HCT116 (cell line): Measurements from ENCODE around the gene ALG3. TPM values are rescaled to one million over a fixed set of nuclear protein-coding genes. Genes with fewer than 3 reads are reported as not detected.

Source experiments
- ATAC-seq: fragments of 200-7000 bp; cut with Tn5 transposase; 2 replicates; pipeline ENCODE4 v1.9.1; 2020; ENCODE audit warnings: mild to moderate bottlenecking, moderate library complexity
- BruUV-seq: library from RNA; stranded (reverse); fragments of 400-500 nt; replicated peaks from 2 replicates; lab custom pipeline; 2021; lab: Mats Ljungman, UMichigan
- CTCF ChIA-PET: fragments of 300-600 bp; sonication (Branson Sonifier 250); formaldehyde crosslinking; loops from one replicate; lab custom pipeline; 2021; ENCODE audit warnings: antibody characterized with exemption; lab: Charles Lee
- POLR2A ChIA-PET: fragments of 300-600, 350-600 bp; sonication (Branson Sonifier 250); formaldehyde crosslinking; loops from one replicate; lab custom pipeline; 2021; ENCODE audit warnings: antibody characterized with exemption; lab: Charles Lee
- RAD21 ChIA-PET, 2 experiments: fragments of 300-600 bp; sonication (Branson Sonifier 250); formaldehyde crosslinking; loops; one replicate each; lab custom pipeline; 2023; ENCODE audit warnings: low total read pairs in 2 of 2; ENCODE audit not compliant: uncharacterized antibody in 2 of 2, unreplicated experiment in 2 of 2, low non-redundant PET in 1 of 2; lab: Charles Lee
- DNase-seq: peaks from one replicate; pipeline ENCODE4 v3.0.0-alpha.2; 2010; ENCODE audit warnings: low read depth, low spot score
- H2AFZ ChIP-seq: fragments of 200-600 bp; shearing (Covaris generic), sonication (generic); 2 replicates; pipeline ENCODE4 v1.6.1; 2017; ENCODE audit warnings: low read depth, mixed run types, mixed read lengths, antibody characterized with exemption, low read length; ENCODE audit not compliant: poor library complexity, severe bottlenecking
- H3K27ac ChIP-seq: 2 replicates; pipeline ENCODE4 v1.5.1; 2012; ENCODE audit warnings: low read depth, low read length
- H3K27me3 ChIP-seq: fragments of 200-600 bp; sonication (generic); 2 replicates; pipeline ENCODE4 v1.6.1; 2016; ENCODE audit warnings: mixed run types, low read length, mixed read lengths; ENCODE audit not compliant: insufficient read depth
- H3K36me3 ChIP-seq, 2 experiments: fragments of 200-500 bp in 1 of 2; fragments of 200-600 bp in 1 of 2; sonication (Bioruptor generic) in 1 of 2; sonication (generic) in 1 of 2; 2 replicates each; pipeline versions ENCODE4 v1.5.1 to v1.6.1; 2014 to 2016; ENCODE audit warnings: low read length in 2 of 2, inconsistent platforms in 1 of 2, mixed read lengths in 1 of 2, mixed run types in 1 of 2; ENCODE audit not compliant: insufficient read depth in 2 of 2, control insufficient read depth in 1 of 2
- H3K4me1 ChIP-seq, 2 experiments: fragments of 200-600 bp in 1 of 2; sonication (generic) in 1 of 2; 2 replicates each; pipeline versions ENCODE4 v1.5.1 to v1.6.1; 2012 to 2017; ENCODE audit warnings: low read length in 2 of 2, inconsistent platforms in 1 of 2, mild to moderate bottlenecking in 1 of 2, mixed read lengths in 1 of 2, mixed run types in 1 of 2, moderate library complexity in 1 of 2; ENCODE audit not compliant: insufficient read depth in 2 of 2, control insufficient read depth in 1 of 2
- H3K4me2 ChIP-seq: fragments of 200-600 bp; sonication (generic); 2 replicates; pipeline ENCODE4 v1.6.1; 2017; ENCODE audit warnings: mixed run types, low read length, mixed read lengths
- H3K4me3 ChIP-seq, 2 experiments: fragments of 200-600 bp in 1 of 2; sonication (generic) in 1 of 2; replicated peaks in 1 of 2; 2 replicates each; pipeline ENCODE4 v1.5.1; 2011 to 2016; ENCODE audit warnings: low read length in 2 of 2, control low read depth in 1 of 2, low read depth in 1 of 2, mild to moderate bottlenecking in 1 of 2, mixed read lengths in 1 of 2, mixed run types in 1 of 2
- H3K79me2 ChIP-seq: fragments of 200-600 bp; sonication (generic); 2 replicates; pipeline ENCODE4 v1.6.1; 2017; ENCODE audit warnings: mild to moderate bottlenecking, mixed run types, low read length, moderate library complexity, mixed read lengths; ENCODE audit not compliant: insufficient read depth
- H3K9ac ChIP-seq: fragments of 200-600 bp; sonication (generic); 2 replicates; pipeline ENCODE4 v1.6.1; 2016; ENCODE audit warnings: low read length, mixed read lengths
- H3K9me2 ChIP-seq: fragments of 200-600 bp; sonication (generic), shearing (Covaris generic); 2 replicates; pipeline ENCODE4 v1.6.1; 2017; ENCODE audit warnings: mixed run types, mild to moderate bottlenecking, moderate library complexity; ENCODE audit not compliant: insufficient read depth
- H3K9me3 ChIP-seq, 2 experiments: fragments of 200-500 bp in 1 of 2; fragments of 200-600 bp in 1 of 2; sonication (Bioruptor generic) in 1 of 2; sonication (generic) in 1 of 2; 2 replicates each; pipeline ENCODE4 v1.6.1; 2014 to 2017; ENCODE audit warnings: low read length in 2 of 2, mixed read lengths in 2 of 2, inconsistent platforms in 1 of 2, low read depth in 1 of 2, mild to moderate bottlenecking in 1 of 2, mixed run types in 1 of 2, moderate library complexity in 1 of 2; ENCODE audit not compliant: control insufficient read depth in 1 of 2, insufficient read depth in 1 of 2
- H4K20me1 ChIP-seq: fragments of 200-600 bp; sonication (generic), shearing (Covaris generic); 2 replicates; pipeline ENCODE4 v1.6.1; 2017; ENCODE audit warnings: mixed run types, mild to moderate bottlenecking, moderate library complexity; ENCODE audit not compliant: insufficient read depth
- CBX3 ChIP-seq: IDR thresholded peaks from 2 replicates; pipeline ENCODE4 v1.6.1; 2012; ENCODE audit warnings: low read depth
- CEBPB ChIP-seq: IDR thresholded peaks from 2 replicates; pipeline ENCODE4 v1.6.1; 2012; ENCODE audit warnings: low read depth
- EGR1 ChIP-seq: IDR thresholded peaks from 2 replicates; pipeline ENCODE4 v1.6.1; 2012; ENCODE audit warnings: low read depth
- ELF1 ChIP-seq: IDR thresholded peaks from 2 replicates; pipeline ENCODE4 v1.6.1; 2012; ENCODE audit warnings: low read depth, borderline replicate concordance
- EZH2 ChIP-seq: fragments of 200-600 bp; sonication (generic); IDR thresholded peaks from 2 replicates; pipeline ENCODE4 v1.6.1; 2017; ENCODE audit warnings: antibody characterized with exemption, mixed run types
- EZH2phosphoT487 ChIP-seq: fragments of 200-600 bp; IDR thresholded peaks from 2 replicates; pipeline ENCODE4 v1.6.1; 2018; ENCODE audit warnings: antibody characterized with exemption, borderline replicate concordance
- FOSL1 ChIP-seq: IDR thresholded peaks from 2 replicates; pipeline ENCODE4 v1.6.1; 2012; ENCODE audit warnings: low read depth
- POLR2A ChIP-seq: IDR thresholded peaks from 2 replicates; pipeline ENCODE4 v1.7.0; 2011; ENCODE audit warnings: borderline replicate concordance; ENCODE audit not compliant: insufficient read depth, insufficient read length; ENCODE audit errors: extremely low read depth
- POLR2AphosphoS5 ChIP-seq: IDR thresholded peaks from 2 replicates; pipeline ENCODE4 v1.6.1; 2011; ENCODE audit warnings: mild to moderate bottlenecking, low read depth, low read length, moderate library complexity
- RAD21 ChIP-seq: IDR thresholded peaks from 2 replicates; pipeline ENCODE4 v1.6.1; 2012; ENCODE audit warnings: low read depth, mild to moderate bottlenecking
- SP1 ChIP-seq: IDR thresholded peaks from 2 replicates; pipeline ENCODE4 v1.6.1; 2012; ENCODE audit warnings: low read depth
- SRF ChIP-seq: IDR thresholded peaks from 2 replicates; pipeline ENCODE4 v1.6.1; 2012; ENCODE audit warnings: low read depth
- YY1 ChIP-seq: IDR thresholded peaks from 2 replicates; pipeline ENCODE4 v1.6.1; 2011; ENCODE audit warnings: low read length, low read depth, moderate library complexity, mild to moderate bottlenecking; ENCODE audit not compliant: insufficient replicate concordance; ENCODE audit errors: extremely low read depth
- ZFX ChIP-seq: fragments of 450-650 bp; IDR thresholded peaks from 2 replicates; pipeline ENCODE4 v1.6.1; 2017
- intact Hi-C: fragments of 100-400 bp; cut with micrococcal nuclease; formaldehyde crosslinking; loops from 2 replicates; pipeline ENCODE4 v1.10.0; 2022
- total RNA-seq: library from RNA; stranded (reverse); gene quantifications from one replicate; pipeline ENCODE4 v1.2.1, GENCODE V29; 2021; ENCODE audit not compliant: unreplicated experiment
- TF ChIP-seq, protein P1 (sequence below): IDR thresholded peaks from 2 replicates; pipeline ENCODE4 v1.6.1; 2011; ENCODE audit warnings: mild to moderate bottlenecking, low read length, moderate library complexity; ENCODE audit not compliant: insufficient replicate concordance; ENCODE audit errors: extremely low read depth
- TF ChIP-seq, protein P2 (sequence below), 3 experiments: fragments of 200-600 bp in 1 of 3; sonication (generic) in 1 of 3; IDR thresholded peaks in 2 of 3; conservative IDR thresholded peaks in 1 of 3; 2 replicates each; pipeline ENCODE4 v1.5.1; 2012 to 2017; ENCODE audit warnings: low read depth in 2 of 3, low read length in 2 of 3, antibody characterized with exemption in 1 of 3, borderline replicate concordance in 1 of 3, control low read depth in 1 of 3, mild to moderate bottlenecking in 1 of 3, mixed read lengths in 1 of 3, mixed run types in 1 of 3, moderate library complexity in 1 of 3; ENCODE audit not compliant: insufficient read depth in 1 of 3
- TF ChIP-seq, protein P3 (sequence below): IDR thresholded peaks from 2 replicates; pipeline ENCODE4 v1.6.1; 2012
- TF ChIP-seq, protein P4 (sequence below): IDR thresholded peaks from 2 replicates; pipeline ENCODE4 v1.6.1; 2012

Gene ALG3
- total RNA-seq, 1 experiment from 2014 or later, result 56.6 TPM

DNA sequence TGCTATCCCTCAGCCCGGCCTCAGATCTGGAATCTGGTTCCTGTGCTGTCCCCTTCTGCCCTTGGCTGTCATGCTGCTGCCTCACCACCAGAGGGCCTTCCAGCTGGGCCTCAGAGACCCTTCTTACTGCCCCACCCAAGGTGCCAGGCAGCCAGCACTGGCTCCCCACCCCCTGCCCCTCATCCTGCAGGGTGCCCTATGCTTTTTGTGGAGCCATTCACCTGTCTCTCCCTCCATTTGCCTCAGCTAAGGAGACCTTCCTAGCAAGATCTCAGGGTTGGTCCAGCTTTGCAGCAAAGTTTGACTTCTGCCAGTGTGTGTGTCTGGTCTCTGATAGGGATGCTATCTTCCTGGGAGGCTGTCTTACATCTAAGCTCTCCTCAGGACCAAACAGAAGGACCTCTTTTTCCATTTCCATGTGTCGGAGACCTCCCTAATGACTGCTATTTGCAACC is 21.3 kb downstream of the ALG3 start (continued):
- TF ChIP-seq, protein P1, sequence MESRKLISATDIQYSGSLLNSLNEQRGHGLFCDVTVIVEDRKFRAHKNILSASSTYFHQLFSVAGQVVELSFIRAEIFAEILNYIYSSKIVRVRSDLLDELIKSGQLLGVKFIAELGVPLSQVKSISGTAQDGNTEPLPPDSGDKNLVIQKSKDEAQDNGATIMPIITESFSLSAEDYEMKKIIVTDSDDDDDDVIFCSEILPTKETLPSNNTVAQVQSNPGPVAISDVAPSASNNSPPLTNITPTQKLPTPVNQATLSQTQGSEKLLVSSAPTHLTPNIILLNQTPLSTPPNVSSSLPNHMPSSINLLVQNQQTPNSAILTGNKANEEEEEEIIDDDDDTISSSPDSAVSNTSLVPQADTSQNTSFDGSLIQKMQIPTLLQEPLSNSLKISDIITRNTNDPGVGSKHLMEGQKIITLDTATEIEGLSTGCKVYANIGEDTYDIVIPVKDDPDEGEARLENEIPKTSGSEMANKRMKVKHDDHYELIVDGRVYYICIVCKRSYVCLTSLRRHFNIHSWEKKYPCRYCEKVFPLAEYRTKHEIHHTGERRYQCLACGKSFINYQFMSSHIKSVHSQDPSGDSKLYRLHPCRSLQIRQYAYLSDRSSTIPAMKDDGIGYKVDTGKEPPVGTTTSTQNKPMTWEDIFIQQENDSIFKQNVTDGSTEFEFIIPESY, result no peak
- TF ChIP-seq POLR2AphosphoS5, result no peak
- TF ChIP-seq ZFX, result no peak
- TF ChIP-seq, protein P2, sequence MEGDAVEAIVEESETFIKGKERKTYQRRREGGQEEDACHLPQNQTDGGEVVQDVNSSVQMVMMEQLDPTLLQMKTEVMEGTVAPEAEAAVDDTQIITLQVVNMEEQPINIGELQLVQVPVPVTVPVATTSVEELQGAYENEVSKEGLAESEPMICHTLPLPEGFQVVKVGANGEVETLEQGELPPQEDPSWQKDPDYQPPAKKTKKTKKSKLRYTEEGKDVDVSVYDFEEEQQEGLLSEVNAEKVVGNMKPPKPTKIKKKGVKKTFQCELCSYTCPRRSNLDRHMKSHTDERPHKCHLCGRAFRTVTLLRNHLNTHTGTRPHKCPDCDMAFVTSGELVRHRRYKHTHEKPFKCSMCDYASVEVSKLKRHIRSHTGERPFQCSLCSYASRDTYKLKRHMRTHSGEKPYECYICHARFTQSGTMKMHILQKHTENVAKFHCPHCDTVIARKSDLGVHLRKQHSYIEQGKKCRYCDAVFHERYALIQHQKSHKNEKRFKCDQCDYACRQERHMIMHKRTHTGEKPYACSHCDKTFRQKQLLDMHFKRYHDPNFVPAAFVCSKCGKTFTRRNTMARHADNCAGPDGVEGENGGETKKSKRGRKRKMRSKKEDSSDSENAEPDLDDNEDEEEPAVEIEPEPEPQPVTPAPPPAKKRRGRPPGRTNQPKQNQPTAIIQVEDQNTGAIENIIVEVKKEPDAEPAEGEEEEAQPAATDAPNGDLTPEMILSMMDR (IDR thresholded peaks at IDR 0.05 in 2 of 3, conservative IDR thresholded peaks at IDR 0.05 in 1 of 3; ENCODE audit: borderline replicate concordance in 1 of 3, insufficient read depth in 1 of 3, low read depth in 2 of 3, low read length in 2 of 3), result peak; percentile 77 to 94 (median 83)
- no peak for TF ChIP-seq SRF

DNA sequence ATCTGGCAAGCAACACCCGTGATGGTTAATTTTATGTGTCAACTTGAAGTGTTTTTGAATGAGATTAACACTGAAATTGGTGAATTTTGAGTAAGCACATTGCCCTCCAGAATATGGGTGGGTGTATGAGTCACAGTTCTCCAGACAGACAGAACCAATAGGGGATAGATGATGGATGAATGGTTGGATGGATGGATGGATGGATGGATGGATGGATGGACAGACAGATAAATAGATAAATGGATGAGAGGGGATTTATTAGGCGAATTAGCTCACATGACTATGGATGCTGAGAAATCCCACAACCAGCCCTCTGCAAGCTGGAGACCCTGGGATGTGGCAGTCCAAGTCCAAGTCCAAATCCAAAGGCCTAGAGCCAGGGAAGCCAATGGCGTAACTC is 24.8 kb downstream of the ALG3 start:
- POLR2A ChIA-PET, result no interaction called here
- H2AFZ ChIP-seq, result no peak overlapping the region
- no peaks in the 10 kb centered on the region for H3K79me2 ChIP-seq
- no peak overlapping the region for H3K4me2 ChIP-seq
- no peak overlapping the region for H3K4me3 ChIP-seq
- intact Hi-C loops, result no loop called here
- H3K27ac ChIP-seq, result no peak overlapping the region
- CTCF ChIA-PET, result no interaction called here
- ATAC-seq (no peak), DNase-seq (no peak)
- no peaks in the 10 kb centered on the region for H4K20me1 ChIP-seq
- no peaks in the 10 kb centered on the region for H3K9me3 ChIP-seq
- H3K9ac ChIP-seq, result no peak overlapping the region
- no TSS peak for BruUV-seq
- no peaks in the 10 kb centered on the region for H3K27me3 ChIP-seq
- H3K36me3 ChIP-seq, result no peaks in the 10 kb centered on the region
- RAD21 ChIA-PET, result no interaction called here
- H3K4me1 ChIP-seq, result peaks cover 0 to 9% of the 10 kb centered on the region in 2 experiments; a peak in 3 of 4 replicates
- H3K9me2 ChIP-seq, result no peaks in the 10 kb centered on the region
- no peak for TF ChIP-seq POLR2A
- TF ChIP-seq, protein P3, sequence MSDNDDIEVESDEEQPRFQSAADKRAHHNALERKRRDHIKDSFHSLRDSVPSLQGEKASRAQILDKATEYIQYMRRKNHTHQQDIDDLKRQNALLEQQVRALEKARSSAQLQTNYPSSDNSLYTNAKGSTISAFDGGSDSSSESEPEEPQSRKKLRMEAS, result no peak
- TF ChIP-seq FOSL1, result no peak
- TF ChIP-seq ZFX, result no peak
- TF ChIP-seq, protein P1, result no peak
- no peak for TF ChIP-seq SRF
- TF ChIP-seq EGR1, result no peak
- no peak for TF ChIP-seq RAD21
- TF ChIP-seq CEBPB, result no peak
- no peak for TF ChIP-seq POLR2AphosphoS5
- TF ChIP-seq CBX3, result no peak
- no peak for TF ChIP-seq SP1
- no peak for TF ChIP-seq ELF1
- TF ChIP-seq YY1, result no peak
- TF ChIP-seq, protein P4, sequence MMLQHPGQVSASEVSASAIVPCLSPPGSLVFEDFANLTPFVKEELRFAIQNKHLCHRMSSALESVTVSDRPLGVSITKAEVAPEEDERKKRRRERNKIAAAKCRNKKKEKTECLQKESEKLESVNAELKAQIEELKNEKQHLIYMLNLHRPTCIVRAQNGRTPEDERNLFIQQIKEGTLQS, result no peak
- TF ChIP-seq EZH2, result no peak
- TF ChIP-seq EZH2phosphoT487, result no peak
